Gastrocnemius medialis (tissue), 4 donors: Measurements from ENCODE around the gene DOCK4.

ENCODE experiments used
- CTCF ChIP-seq, 5 experiments: fragments of 450-650 bp in 3 of 5; fragments of 200-600 bp in 2 of 5; sonication (generic) in 2 of 5; IDR thresholded peaks in 4 of 5; conservative IDR thresholded peaks in 1 of 5; 1 replicate in 4 of 5; 2 replicates in 1 of 5; pipeline ENCODE4 v1.5.1; 2016 to 2019; ENCODE audit warnings: antibody characterized with exemption in 5 of 5, mild to moderate bottlenecking in 3 of 5, moderate library complexity in 3 of 5
- POLR2A ChIP-seq, 2 donors: fragments of 450-650 bp; IDR thresholded peaks; one replicate each; pipeline ENCODE4 v1.6.1; 2017; ENCODE audit warnings: antibody characterized with exemption in 2 of 2, mild to moderate bottlenecking in 2 of 2, moderate library complexity in 2 of 2

GRCh38 chr7:112206991-112207592, 893 bp upstream of the DOCK4 start:
- TF ChIP-seq CTCF (IDR thresholded peaks at IDR 0.05 in 4 of 5, conservative IDR thresholded peaks at IDR 0.05 in 1 of 5) (no peak), POLR2A (IDR thresholded peaks at IDR 0.05) (no peak)
